HCT116 (cell line): ENCODE data around the gene GRHL3. TPM values are rescaled to one million over a fixed set of nuclear protein-coding genes. Genes with fewer than 3 reads are reported as not detected.

ENCODE experiments used
- ATAC-seq: fragments of 200-7000 bp; cut with Tn5 transposase; 2 replicates; pipeline ENCODE4 v1.9.1; 2020; ENCODE audit warnings: mild to moderate bottlenecking, moderate library complexity
- BruUV-seq: library from RNA; stranded (reverse); fragments of 400-500 nt; replicated peaks from 2 replicates; lab custom pipeline; 2021; lab: Mats Ljungman, UMichigan
- CTCF ChIA-PET: fragments of 300-600 bp; sonication (Branson Sonifier 250); formaldehyde crosslinking; loops from one replicate; lab custom pipeline; 2021; ENCODE audit warnings: antibody characterized with exemption; lab: Charles Lee
- POLR2A ChIA-PET: fragments of 300-600, 350-600 bp; sonication (Branson Sonifier 250); formaldehyde crosslinking; loops from one replicate; lab custom pipeline; 2021; ENCODE audit warnings: antibody characterized with exemption; lab: Charles Lee
- RAD21 ChIA-PET, 2 experiments: fragments of 300-600 bp; sonication (Branson Sonifier 250); formaldehyde crosslinking; loops; one replicate each; lab custom pipeline; 2023; ENCODE audit warnings: low total read pairs in 2 of 2; ENCODE audit not compliant: uncharacterized antibody in 2 of 2, unreplicated experiment in 2 of 2, low non-redundant PET in 1 of 2; lab: Charles Lee
- DNase-seq: peaks from one replicate; pipeline ENCODE4 v3.0.0-alpha.2; 2010; ENCODE audit warnings: low read depth, low spot score
- H2AFZ ChIP-seq: fragments of 200-600 bp; shearing (Covaris generic), sonication (generic); 2 replicates; pipeline ENCODE4 v1.6.1; 2017; ENCODE audit warnings: low read depth, mixed run types, mixed read lengths, antibody characterized with exemption, low read length; ENCODE audit not compliant: poor library complexity, severe bottlenecking
- H3K27ac ChIP-seq: 2 replicates; pipeline ENCODE4 v1.5.1; 2012; ENCODE audit warnings: low read depth, low read length
- H3K27me3 ChIP-seq: fragments of 200-600 bp; sonication (generic); 2 replicates; pipeline ENCODE4 v1.6.1; 2016; ENCODE audit warnings: mixed run types, low read length, mixed read lengths; ENCODE audit not compliant: insufficient read depth
- H3K36me3 ChIP-seq, 2 experiments: fragments of 200-500 bp in 1 of 2; fragments of 200-600 bp in 1 of 2; sonication (Bioruptor generic) in 1 of 2; sonication (generic) in 1 of 2; 2 replicates each; pipeline versions ENCODE4 v1.5.1 to v1.6.1; 2014 to 2016; ENCODE audit warnings: low read length in 2 of 2, inconsistent platforms in 1 of 2, mixed read lengths in 1 of 2, mixed run types in 1 of 2; ENCODE audit not compliant: insufficient read depth in 2 of 2, control insufficient read depth in 1 of 2
- H3K4me1 ChIP-seq, 2 experiments: fragments of 200-600 bp in 1 of 2; sonication (generic) in 1 of 2; 2 replicates each; pipeline versions ENCODE4 v1.5.1 to v1.6.1; 2012 to 2017; ENCODE audit warnings: low read length in 2 of 2, inconsistent platforms in 1 of 2, mild to moderate bottlenecking in 1 of 2, mixed read lengths in 1 of 2, mixed run types in 1 of 2, moderate library complexity in 1 of 2; ENCODE audit not compliant: insufficient read depth in 2 of 2, control insufficient read depth in 1 of 2
- H3K4me2 ChIP-seq: fragments of 200-600 bp; sonication (generic); 2 replicates; pipeline ENCODE4 v1.6.1; 2017; ENCODE audit warnings: mixed run types, low read length, mixed read lengths
- H3K4me3 ChIP-seq, 2 experiments: fragments of 200-600 bp in 1 of 2; sonication (generic) in 1 of 2; replicated peaks in 1 of 2; 2 replicates each; pipeline ENCODE4 v1.5.1; 2011 to 2016; ENCODE audit warnings: low read length in 2 of 2, control low read depth in 1 of 2, low read depth in 1 of 2, mild to moderate bottlenecking in 1 of 2, mixed read lengths in 1 of 2, mixed run types in 1 of 2
- H3K79me2 ChIP-seq: fragments of 200-600 bp; sonication (generic); 2 replicates; pipeline ENCODE4 v1.6.1; 2017; ENCODE audit warnings: mild to moderate bottlenecking, mixed run types, low read length, moderate library complexity, mixed read lengths; ENCODE audit not compliant: insufficient read depth
- H3K9ac ChIP-seq: fragments of 200-600 bp; sonication (generic); 2 replicates; pipeline ENCODE4 v1.6.1; 2016; ENCODE audit warnings: low read length, mixed read lengths
- H3K9me2 ChIP-seq: fragments of 200-600 bp; sonication (generic), shearing (Covaris generic); 2 replicates; pipeline ENCODE4 v1.6.1; 2017; ENCODE audit warnings: mixed run types, mild to moderate bottlenecking, moderate library complexity; ENCODE audit not compliant: insufficient read depth
- H3K9me3 ChIP-seq, 2 experiments: fragments of 200-500 bp in 1 of 2; fragments of 200-600 bp in 1 of 2; sonication (Bioruptor generic) in 1 of 2; sonication (generic) in 1 of 2; 2 replicates each; pipeline ENCODE4 v1.6.1; 2014 to 2017; ENCODE audit warnings: low read length in 2 of 2, mixed read lengths in 2 of 2, inconsistent platforms in 1 of 2, low read depth in 1 of 2, mild to moderate bottlenecking in 1 of 2, mixed run types in 1 of 2, moderate library complexity in 1 of 2; ENCODE audit not compliant: control insufficient read depth in 1 of 2, insufficient read depth in 1 of 2
- H4K20me1 ChIP-seq: fragments of 200-600 bp; sonication (generic), shearing (Covaris generic); 2 replicates; pipeline ENCODE4 v1.6.1; 2017; ENCODE audit warnings: mixed run types, mild to moderate bottlenecking, moderate library complexity; ENCODE audit not compliant: insufficient read depth
- CBX3 ChIP-seq: IDR thresholded peaks from 2 replicates; pipeline ENCODE4 v1.6.1; 2012; ENCODE audit warnings: low read depth
- EGR1 ChIP-seq: IDR thresholded peaks from 2 replicates; pipeline ENCODE4 v1.6.1; 2012; ENCODE audit warnings: low read depth
- ELF1 ChIP-seq: IDR thresholded peaks from 2 replicates; pipeline ENCODE4 v1.6.1; 2012; ENCODE audit warnings: low read depth, borderline replicate concordance
- EZH2 ChIP-seq: fragments of 200-600 bp; sonication (generic); IDR thresholded peaks from 2 replicates; pipeline ENCODE4 v1.6.1; 2017; ENCODE audit warnings: antibody characterized with exemption, mixed run types
- FOSL1 ChIP-seq: IDR thresholded peaks from 2 replicates; pipeline ENCODE4 v1.6.1; 2012; ENCODE audit warnings: low read depth
- JUND ChIP-seq: IDR thresholded peaks from 2 replicates; pipeline ENCODE4 v1.6.1; 2012
- POLR2A ChIP-seq: IDR thresholded peaks from 2 replicates; pipeline ENCODE4 v1.7.0; 2011; ENCODE audit warnings: borderline replicate concordance; ENCODE audit not compliant: insufficient read depth, insufficient read length; ENCODE audit errors: extremely low read depth
- POLR2AphosphoS5 ChIP-seq: IDR thresholded peaks from 2 replicates; pipeline ENCODE4 v1.6.1; 2011; ENCODE audit warnings: mild to moderate bottlenecking, low read depth, low read length, moderate library complexity
- RAD21 ChIP-seq: IDR thresholded peaks from 2 replicates; pipeline ENCODE4 v1.6.1; 2012; ENCODE audit warnings: low read depth, mild to moderate bottlenecking
- SIN3A ChIP-seq: IDR thresholded peaks from 2 replicates; pipeline ENCODE4 v1.6.1; 2012; ENCODE audit warnings: low read depth
- SP1 ChIP-seq: IDR thresholded peaks from 2 replicates; pipeline ENCODE4 v1.6.1; 2012; ENCODE audit warnings: low read depth
- SRF ChIP-seq: IDR thresholded peaks from 2 replicates; pipeline ENCODE4 v1.6.1; 2012; ENCODE audit warnings: low read depth
- TCF7L2 ChIP-seq: IDR thresholded peaks from 2 replicates; pipeline ENCODE4 v1.7.0; 2011; ENCODE audit warnings: borderline replicate concordance, inconsistent platforms; ENCODE audit not compliant: insufficient read depth, insufficient read length; ENCODE audit errors: extremely low read depth
- YY1 ChIP-seq: IDR thresholded peaks from 2 replicates; pipeline ENCODE4 v1.6.1; 2011; ENCODE audit warnings: low read length, low read depth, moderate library complexity, mild to moderate bottlenecking; ENCODE audit not compliant: insufficient replicate concordance; ENCODE audit errors: extremely low read depth
- intact Hi-C: fragments of 100-400 bp; cut with micrococcal nuclease; formaldehyde crosslinking; loops from 2 replicates; pipeline ENCODE4 v1.10.0; 2022
- total RNA-seq: library from RNA; stranded (reverse); gene quantifications from one replicate; pipeline ENCODE4 v1.2.1, GENCODE V29; 2021; ENCODE audit not compliant: unreplicated experiment
- TF ChIP-seq, protein P1 (sequence below): IDR thresholded peaks from 2 replicates; pipeline ENCODE4 v1.6.1; 2012; ENCODE audit warnings: low read depth
- TF ChIP-seq, protein P2 (sequence below), 3 experiments: fragments of 200-600 bp in 1 of 3; sonication (generic) in 1 of 3; IDR thresholded peaks in 2 of 3; conservative IDR thresholded peaks in 1 of 3; 2 replicates each; pipeline ENCODE4 v1.5.1; 2012 to 2017; ENCODE audit warnings: low read depth in 2 of 3, low read length in 2 of 3, antibody characterized with exemption in 1 of 3, borderline replicate concordance in 1 of 3, control low read depth in 1 of 3, mild to moderate bottlenecking in 1 of 3, mixed read lengths in 1 of 3, mixed run types in 1 of 3, moderate library complexity in 1 of 3; ENCODE audit not compliant: insufficient read depth in 1 of 3

Gene GRHL3
- total RNA-seq, 1 experiment from 2014 or later: 1.0 TPM

DNA sequence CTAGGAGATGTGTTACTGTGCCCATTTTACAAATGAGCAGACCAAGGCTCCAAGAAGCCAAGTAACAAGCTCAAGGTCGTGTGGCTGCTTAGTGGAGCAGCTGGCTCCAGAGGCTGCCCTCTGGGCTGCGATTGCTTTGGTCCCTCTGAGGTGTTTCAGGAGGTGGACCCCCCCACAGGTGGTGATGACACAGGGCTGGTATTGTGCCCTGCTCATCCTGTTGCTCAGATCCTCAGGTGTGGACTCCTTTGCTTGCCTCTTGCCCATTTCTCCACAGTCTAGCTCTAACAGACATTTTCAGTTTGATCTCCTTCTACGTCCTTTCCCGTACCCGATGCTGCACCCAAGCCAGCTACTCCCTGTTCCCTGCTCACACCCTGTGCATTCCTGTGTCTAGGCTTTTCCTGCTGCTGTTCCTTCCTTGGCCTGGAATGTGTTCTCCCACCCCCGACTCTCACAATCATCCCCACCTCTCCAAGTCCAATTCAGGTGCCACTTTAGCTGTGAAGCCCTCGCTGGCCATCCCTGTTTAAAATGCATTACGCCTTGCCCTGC, 28.1 kb upstream of the GRHL3 start (continued):
- no peak for TF ChIP-seq CBX3
- no peak for TF ChIP-seq RAD21
- no peak for TF ChIP-seq YY1
- no peak for TF ChIP-seq TCF7L2
- no peak for TF ChIP-seq POLR2A
- TF ChIP-seq SIN3A: no peak
- no peak for TF ChIP-seq ELF1

DNA sequence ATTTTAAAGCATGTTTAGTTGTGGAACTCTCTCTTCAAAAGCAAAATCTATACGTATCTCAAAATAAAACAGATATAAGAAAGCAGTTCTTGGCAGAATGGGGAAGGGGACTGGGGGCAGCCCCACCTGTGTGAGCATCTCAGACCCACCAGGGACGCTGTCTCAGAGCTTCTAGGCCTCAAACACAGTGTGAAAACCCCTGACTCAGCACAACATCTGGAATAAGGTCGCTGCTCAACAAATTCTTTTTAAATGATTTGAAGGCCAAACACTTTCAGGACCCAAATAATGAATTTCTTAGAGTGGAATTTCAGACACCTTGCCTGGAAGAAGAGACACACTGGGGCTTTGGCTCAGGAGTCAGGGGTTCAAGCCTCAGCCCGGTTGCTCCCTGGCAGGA, 27.1 kb upstream of the GRHL3 start:
- no peaks in the 10 kb centered on the region for H3K9me3 ChIP-seq
- H3K4me1 ChIP-seq: peaks cover 18 to 50% of the 10 kb centered on the region in 2 experiments
- no peak overlapping the region for H3K27ac ChIP-seq
- no peaks in the 10 kb centered on the region for H3K36me3 ChIP-seq
- TF ChIP-seq SP1: no peak
- TF ChIP-seq, protein P1, sequence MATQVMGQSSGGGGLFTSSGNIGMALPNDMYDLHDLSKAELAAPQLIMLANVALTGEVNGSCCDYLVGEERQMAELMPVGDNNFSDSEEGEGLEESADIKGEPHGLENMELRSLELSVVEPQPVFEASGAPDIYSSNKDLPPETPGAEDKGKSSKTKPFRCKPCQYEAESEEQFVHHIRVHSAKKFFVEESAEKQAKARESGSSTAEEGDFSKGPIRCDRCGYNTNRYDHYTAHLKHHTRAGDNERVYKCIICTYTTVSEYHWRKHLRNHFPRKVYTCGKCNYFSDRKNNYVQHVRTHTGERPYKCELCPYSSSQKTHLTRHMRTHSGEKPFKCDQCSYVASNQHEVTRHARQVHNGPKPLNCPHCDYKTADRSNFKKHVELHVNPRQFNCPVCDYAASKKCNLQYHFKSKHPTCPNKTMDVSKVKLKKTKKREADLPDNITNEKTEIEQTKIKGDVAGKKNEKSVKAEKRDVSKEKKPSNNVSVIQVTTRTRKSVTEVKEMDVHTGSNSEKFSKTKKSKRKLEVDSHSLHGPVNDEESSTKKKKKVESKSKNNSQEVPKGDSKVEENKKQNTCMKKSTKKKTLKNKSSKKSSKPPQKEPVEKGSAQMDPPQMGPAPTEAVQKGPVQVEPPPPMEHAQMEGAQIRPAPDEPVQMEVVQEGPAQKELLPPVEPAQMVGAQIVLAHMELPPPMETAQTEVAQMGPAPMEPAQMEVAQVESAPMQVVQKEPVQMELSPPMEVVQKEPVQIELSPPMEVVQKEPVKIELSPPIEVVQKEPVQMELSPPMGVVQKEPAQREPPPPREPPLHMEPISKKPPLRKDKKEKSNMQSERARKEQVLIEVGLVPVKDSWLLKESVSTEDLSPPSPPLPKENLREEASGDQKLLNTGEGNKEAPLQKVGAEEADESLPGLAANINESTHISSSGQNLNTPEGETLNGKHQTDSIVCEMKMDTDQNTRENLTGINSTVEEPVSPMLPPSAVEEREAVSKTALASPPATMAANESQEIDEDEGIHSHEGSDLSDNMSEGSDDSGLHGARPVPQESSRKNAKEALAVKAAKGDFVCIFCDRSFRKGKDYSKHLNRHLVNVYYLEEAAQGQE: no peak
- no peak for TF ChIP-seq TCF7L2
- no peak for TF ChIP-seq FOSL1
- TF ChIP-seq EZH2: no peak
- TF ChIP-seq JUND: no peak
- TF ChIP-seq, protein P2, sequence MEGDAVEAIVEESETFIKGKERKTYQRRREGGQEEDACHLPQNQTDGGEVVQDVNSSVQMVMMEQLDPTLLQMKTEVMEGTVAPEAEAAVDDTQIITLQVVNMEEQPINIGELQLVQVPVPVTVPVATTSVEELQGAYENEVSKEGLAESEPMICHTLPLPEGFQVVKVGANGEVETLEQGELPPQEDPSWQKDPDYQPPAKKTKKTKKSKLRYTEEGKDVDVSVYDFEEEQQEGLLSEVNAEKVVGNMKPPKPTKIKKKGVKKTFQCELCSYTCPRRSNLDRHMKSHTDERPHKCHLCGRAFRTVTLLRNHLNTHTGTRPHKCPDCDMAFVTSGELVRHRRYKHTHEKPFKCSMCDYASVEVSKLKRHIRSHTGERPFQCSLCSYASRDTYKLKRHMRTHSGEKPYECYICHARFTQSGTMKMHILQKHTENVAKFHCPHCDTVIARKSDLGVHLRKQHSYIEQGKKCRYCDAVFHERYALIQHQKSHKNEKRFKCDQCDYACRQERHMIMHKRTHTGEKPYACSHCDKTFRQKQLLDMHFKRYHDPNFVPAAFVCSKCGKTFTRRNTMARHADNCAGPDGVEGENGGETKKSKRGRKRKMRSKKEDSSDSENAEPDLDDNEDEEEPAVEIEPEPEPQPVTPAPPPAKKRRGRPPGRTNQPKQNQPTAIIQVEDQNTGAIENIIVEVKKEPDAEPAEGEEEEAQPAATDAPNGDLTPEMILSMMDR (IDR thresholded peaks at IDR 0.05 in 2 of 3, conservative IDR thresholded peaks at IDR 0.05 in 1 of 3; ENCODE audit: borderline replicate concordance in 1 of 3, insufficient read depth in 1 of 3, low read depth in 2 of 3, low read length in 2 of 3): no peak
- no peak for TF ChIP-seq POLR2A
- TF ChIP-seq SIN3A: no peak
- TF ChIP-seq POLR2AphosphoS5: no peak
- no peak for TF ChIP-seq YY1
- TF ChIP-seq SRF: no peak
- no peak for TF ChIP-seq ELF1
- TF ChIP-seq EGR1: no peak
- TF ChIP-seq, all 23 proteins: peak for 0
- CTCF ChIA-PET: interaction anchor here (2.0 to 2.1 kb wide), 2 partner anchors 10 to 90 kb away, joined by 5 read pairs; no protein-coding TSS in a partner anchor
- peaks cover 9% of the 10 kb centered on the region; the same call in 1 of the 2 replicates for H3K27me3 ChIP-seq
- H3K9me2 ChIP-seq: no peaks in the 10 kb centered on the region
- no peak for ATAC-seq
- no peak for DNase-seq
- H3K4me3 ChIP-seq: no peak overlapping the region
- no peak overlapping the region for H2AFZ ChIP-seq
- intact Hi-C loops: no loop called here
- RAD21 ChIA-PET: no interaction called here
- no peaks in the 10 kb centered on the region for H4K20me1 ChIP-seq
- H3K9ac ChIP-seq: no peak overlapping the region
- POLR2A ChIA-PET: no interaction called here
- no peaks in the 10 kb centered on the region for H3K79me2 ChIP-seq
- H3K4me2 ChIP-seq: no peak overlapping the region
- no TSS peak for BruUV-seq
